Activated naive CD4-positive, alpha-beta T cell treated with anti-CD3 and anti-CD28 coated beads, Interleukin-2, amount 50 U/mL, for 72 hours (primary cell): ENCODE results near the gene CTNS. TPM values are rescaled to one million over a fixed set of nuclear protein-coding genes. Genes with fewer than 3 reads are reported as not detected.

Experiments used
- ATAC-seq, 2 donors: fragments of 150-1000 bp; cut with Tn5 transposase; 2 replicates each; pipeline ENCODE4 v1.10.0; 2021; ENCODE audit warnings: mild to moderate bottlenecking in 2 of 2, moderate library complexity in 2 of 2
- DNase-seq, 2 donors: peaks; one replicate each; pipeline ENCODE4 v3.0.0; 2021 to 2022; ENCODE audit warnings: low spot score in 2 of 2
- H3K27ac Mint-ChIP-seq, 2 donors: one replicate each; pipeline ENCODE4 v1.8.0; 2022; ENCODE audit warnings: mild to moderate bottlenecking in 2 of 2, mixed read lengths in 2 of 2
- H3K36me3 Mint-ChIP-seq, 2 donors: one replicate each; pipeline ENCODE4 v1.8.0; 2022; ENCODE audit warnings: mixed read lengths in 2 of 2
- H3K9me3 Mint-ChIP-seq, 2 donors: one replicate each; pipeline ENCODE4 v1.8.0; 2022; ENCODE audit warnings: mixed read lengths in 2 of 2
- total RNA-seq, 2 donors: library from RNA; stranded (reverse); gene quantifications; one replicate each; pipeline ENCODE4 v1.2.3, GENCODE V29; 2022

CTNS gene
- 1 to 10 TPM; 4.9 to 8.7 TPM for total RNA-seq

DNA sequence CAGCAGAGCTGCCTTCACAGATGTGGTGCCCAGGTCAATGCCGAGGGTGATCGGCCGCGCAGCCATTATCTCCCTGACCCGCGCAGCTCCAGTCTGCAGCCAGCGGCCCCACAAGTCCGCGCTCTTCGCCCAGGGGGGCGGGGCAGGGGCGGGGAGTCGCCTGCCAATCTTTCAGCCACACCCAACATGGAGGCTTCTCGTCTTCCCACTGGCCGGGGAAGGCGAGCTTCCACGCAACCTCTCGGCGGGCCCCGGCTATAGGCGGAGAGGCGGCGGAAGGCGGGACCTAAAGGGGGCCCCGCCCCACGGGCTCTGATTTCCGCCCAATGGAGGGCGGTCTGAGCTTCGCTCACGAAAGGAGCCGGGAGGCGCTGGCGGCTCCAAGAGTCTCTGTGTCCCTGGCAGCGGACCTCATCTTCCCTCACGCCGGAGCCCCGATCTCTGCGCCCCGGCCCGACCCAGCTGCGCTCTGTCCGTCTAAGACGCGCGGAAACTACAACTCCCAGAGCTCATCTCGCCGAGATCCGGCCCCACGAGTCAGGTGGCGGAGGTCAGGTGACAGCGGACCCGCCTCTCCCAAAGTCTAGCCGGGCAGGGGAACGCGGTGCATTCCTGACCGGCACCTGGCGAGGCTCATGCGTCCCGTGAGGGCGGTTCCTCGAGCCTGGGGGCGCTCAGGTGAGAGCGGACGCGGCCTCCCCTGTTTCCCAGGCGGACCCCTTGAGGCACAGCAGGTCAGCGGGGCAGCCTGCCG, at the start of gene CTNS, which contains the start of gene SHPK:
Gene CTNS (plus strand): TSS at position 607 of the 754 bp plus-strand sequence. CDS start 3,447 bp downstream, outside the sequence.
Gene SHPK (minus strand): TSS at position 97 of the 754 bp plus-strand sequence. CDS start 31 bp downstream, at position 66.
- Mint-ChIP-seq H3K36me3 (no peaks in the 10 kb centered on the region), H3K9me3 (no peaks in the 10 kb centered on the region), H3K27ac (peak within 1 kb of the TSS; percentile 94 to 99)
- ATAC-seq (peak; percentile 95 to 97), DNase-seq (peak; percentile 96 to 97)

DNA sequence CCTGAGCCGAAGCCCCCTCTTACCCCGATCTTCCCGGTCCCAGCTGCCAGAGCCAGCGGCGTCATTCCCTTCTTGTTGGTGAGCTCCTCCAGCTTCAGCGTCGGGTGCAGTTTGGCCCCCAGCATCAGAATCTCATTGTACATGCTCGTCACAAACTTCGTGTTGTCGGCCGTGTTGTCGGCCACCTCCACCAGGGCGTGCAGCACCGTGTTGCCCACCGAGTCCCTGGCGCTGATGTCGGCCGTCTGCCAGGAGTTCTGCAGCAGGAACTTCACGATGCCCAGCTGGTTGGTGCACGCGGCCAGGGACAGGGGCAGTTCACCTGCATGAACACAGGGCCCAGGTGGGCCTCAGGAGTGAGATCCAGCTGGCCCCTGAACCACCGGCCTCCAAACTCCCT, 46.8 kb upstream of the CTNS start:
- Mint-ChIP-seq H3K9me3 (no peaks in the 10 kb centered on the region), H3K36me3 (peaks cover 0 to 5% of the 10 kb centered on the region in 2 donors), H3K27ac (no peak overlapping the region)
- DNase-seq (no peak), ATAC-seq (no peak)

DNA sequence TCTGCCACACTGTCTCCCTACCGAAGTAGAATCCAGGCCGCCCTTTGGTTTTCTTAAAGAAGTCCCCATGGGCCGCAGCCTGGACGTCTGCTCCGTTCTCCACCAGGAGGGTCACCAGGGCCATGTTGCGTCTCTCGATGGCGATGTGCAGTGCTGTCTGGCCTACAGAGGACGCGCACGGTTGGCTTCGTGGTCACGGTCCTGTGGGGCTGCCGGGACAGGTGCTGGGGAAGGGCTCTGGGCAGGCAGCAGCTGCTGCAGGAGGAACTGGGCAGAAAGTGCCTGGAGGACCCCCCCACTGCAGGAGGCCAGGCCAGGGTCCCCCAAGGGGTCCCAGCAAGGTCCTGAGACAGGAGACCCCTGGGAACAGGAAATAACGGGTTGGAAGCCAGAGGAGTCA, 46.3 kb upstream of the CTNS start:
- peaks cover 0 to 5% of the 10 kb centered on the region in 2 donors for H3K36me3 Mint-ChIP-seq
- no peak for ATAC-seq
- no peaks in the 10 kb centered on the region for H3K9me3 Mint-ChIP-seq
- DNase-seq: no peak
- no peak overlapping the region for H3K27ac Mint-ChIP-seq

- peaks cover 0 to 5% of the 10 kb centered on the region in 2 donors for H3K36me3 Mint-ChIP-seq
- no peak overlapping the region for H3K27ac Mint-ChIP-seq
- ATAC-seq (no peak), DNase-seq (no peak)
- no peaks in the 10 kb centered on the region for H3K9me3 Mint-ChIP-seq
Measured at GRCh38 chr17:3590768-3591167, 45.8 kb upstream of the CTNS start.

DNA sequence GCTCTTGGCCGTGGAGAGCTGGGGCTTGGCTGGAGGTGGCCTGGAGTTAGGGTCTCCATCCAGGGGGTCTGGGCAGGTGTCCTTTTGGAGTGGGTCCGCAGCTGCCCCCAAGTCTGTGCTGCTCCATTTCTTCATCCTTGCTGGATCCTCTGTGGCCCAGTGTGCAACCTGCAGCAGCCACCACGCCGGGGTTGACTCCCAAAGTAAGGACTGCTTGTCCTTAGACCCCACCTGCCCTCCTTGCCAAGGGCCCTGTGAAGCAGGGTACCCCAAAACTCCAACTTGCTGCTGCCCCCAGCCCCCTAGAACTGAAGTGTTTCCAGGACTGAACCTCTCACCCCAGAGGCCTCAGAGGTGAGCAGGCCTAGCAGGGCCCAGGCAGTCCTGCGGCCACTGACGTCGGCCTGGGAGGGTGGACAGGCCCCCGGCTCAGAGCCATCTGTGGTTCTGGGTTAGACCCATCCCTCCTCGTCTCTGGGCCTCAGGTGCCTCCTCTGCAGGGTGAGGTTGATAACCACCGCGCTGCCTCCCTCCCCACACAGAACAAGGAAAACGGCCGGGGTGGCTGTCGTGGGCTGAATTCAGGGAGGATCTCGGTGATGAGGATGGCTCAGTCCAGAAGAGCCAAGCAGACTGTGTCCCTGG, 44.2 kb upstream of the CTNS start:
- no peaks in the 10 kb centered on the region for H3K9me3 Mint-ChIP-seq
- DNase-seq: no peak

GRCh38 chr17:3593384-3593783, 43.2 kb upstream of the CTNS start:
- DNase-seq: no peak
- Mint-ChIP-seq H3K27ac (peak overlapping the region in 1 of 2 donors; percentile 70), H3K9me3 (no peaks in the 10 kb centered on the region), H3K36me3 (peaks cover 0 to 5% of the 10 kb centered on the region in 2 donors)
- ATAC-seq: no peak

More for the DNA sequence above, 44.2 kb upstream of the CTNS start:
- Mint-ChIP-seq H3K36me3 (peaks cover 0 to 5% of the 10 kb centered on the region in 2 donors), H3K27ac (no peak overlapping the region)
- ATAC-seq: no peak

GRCh38 chr17:3594051-3594800, 42.3 kb upstream of the CTNS start:
- no peaks in the 10 kb centered on the region for H3K9me3 Mint-ChIP-seq
- ATAC-seq (no peak), DNase-seq (no peak)
- H3K27ac Mint-ChIP-seq: peak overlapping the region in 1 of 2 donors; percentile 61
- H3K36me3 Mint-ChIP-seq: peaks cover 0 to 5% of the 10 kb centered on the region in 2 donors

- ATAC-seq: no peak
- Mint-ChIP-seq H3K27ac (no peak overlapping the region), H3K36me3 (peaks cover 0 to under 1% of the 10 kb centered on the region in 2 donors), H3K9me3 (no peaks in the 10 kb centered on the region)
- DNase-seq: no peak
Measured at GRCh38 chr17:3594976-3595375, 41.6 kb upstream of the CTNS start.

DNA sequence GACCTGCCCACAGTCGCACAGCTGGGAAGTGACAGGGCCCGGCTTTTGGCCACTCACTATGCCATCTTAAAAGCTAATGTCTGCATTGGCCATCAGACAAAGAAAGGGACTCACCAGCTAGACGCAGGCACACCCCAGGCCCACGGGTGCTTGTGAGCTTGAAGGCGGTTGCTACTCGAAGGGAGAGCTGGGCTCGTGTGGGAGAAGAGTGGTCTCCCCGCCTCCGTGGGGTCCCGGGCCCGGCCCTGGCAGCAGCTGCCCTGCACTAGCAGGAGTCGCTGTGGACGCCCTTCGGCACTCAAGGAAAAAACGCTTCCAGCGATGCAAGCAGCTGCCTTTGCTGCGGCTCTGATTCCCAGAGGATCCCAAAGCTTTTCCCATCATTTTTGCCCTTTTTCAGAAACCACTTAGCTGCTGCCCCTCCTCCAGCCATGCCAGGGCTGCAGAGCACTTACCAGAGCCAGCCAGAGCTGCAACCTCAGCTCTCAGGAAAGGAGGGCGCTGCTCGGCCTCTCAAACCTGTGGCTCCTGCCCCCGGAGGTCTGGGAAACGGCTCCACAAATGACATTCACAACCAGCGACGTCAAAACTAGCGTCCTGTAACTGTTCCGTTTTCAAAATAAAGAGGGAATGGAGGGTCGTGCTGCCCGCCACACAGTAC, 39.6 kb upstream of the CTNS start:
- Mint-ChIP-seq H3K9me3 (no peaks in the 10 kb centered on the region), H3K36me3 (no peaks in the 10 kb centered on the region)

DNA sequence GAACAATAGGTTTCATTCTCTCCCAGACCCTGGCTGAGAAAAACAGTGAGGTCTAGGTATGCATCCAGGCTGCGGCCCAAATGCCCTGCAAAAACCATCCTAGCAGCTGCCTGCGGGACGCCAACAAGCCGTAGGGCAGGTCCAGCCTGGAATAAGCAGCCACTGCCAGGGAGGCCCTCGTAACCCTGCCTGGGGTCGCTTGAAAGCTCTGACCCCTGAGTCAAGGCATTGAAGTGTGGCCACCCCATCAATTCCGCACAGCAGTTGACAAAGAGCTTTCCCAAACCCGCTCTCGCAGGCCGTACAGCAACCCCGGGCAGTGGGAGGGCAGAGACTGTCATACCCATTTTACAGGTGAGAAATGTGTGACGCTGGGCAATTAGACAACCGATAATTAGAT, 38.5 kb upstream of the CTNS start:
- Mint-ChIP-seq H3K27ac (no peak overlapping the region), H3K36me3 (no peaks in the 10 kb centered on the region), H3K9me3 (no peaks in the 10 kb centered on the region)
- ATAC-seq (no peak), DNase-seq (no peak)

More for the DNA sequence above, 39.6 kb upstream of the CTNS start:
- no peak for ATAC-seq
- DNase-seq: no peak
- H3K27ac Mint-ChIP-seq: no peak overlapping the region

DNA sequence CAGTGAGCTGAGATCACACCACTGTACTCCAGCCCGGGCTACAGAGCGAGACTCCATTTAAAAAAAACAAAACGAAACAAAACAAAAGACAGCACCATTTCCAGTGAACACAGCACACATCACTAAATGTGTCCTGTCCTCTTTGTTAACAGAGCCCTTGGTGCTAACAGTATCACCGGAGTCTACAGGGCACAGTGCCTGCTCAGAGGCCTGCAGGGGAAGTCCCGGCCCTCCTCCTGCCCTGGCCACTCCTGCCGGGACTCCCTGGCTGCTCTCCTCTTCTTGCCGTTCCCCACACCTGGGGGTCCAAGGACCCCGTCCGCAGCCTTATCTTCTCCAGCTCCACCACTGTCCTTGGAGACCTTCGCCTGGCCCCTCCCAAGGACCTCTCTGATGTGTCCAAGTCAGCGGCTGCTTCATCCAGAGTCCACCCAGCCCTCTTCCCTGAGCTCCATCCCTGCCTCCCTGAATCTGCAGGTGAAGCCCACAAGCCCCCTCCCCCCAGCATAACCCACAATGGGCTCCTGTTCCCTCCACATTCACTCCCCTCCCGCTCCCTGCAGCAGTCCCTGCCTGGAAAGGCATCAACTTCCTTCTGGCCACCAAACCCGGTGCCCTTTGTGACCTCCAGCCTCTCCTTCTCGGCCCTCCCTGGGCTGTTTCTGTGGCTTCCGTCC, 35.9 kb upstream of the CTNS start:
- Mint-ChIP-seq H3K36me3 (no peaks in the 10 kb centered on the region), H3K9me3 (no peaks in the 10 kb centered on the region), H3K27ac (peak overlapping the region in 1 of 2 donors; percentile 42)
- DNase-seq (no peak), ATAC-seq (no peak)

DNA sequence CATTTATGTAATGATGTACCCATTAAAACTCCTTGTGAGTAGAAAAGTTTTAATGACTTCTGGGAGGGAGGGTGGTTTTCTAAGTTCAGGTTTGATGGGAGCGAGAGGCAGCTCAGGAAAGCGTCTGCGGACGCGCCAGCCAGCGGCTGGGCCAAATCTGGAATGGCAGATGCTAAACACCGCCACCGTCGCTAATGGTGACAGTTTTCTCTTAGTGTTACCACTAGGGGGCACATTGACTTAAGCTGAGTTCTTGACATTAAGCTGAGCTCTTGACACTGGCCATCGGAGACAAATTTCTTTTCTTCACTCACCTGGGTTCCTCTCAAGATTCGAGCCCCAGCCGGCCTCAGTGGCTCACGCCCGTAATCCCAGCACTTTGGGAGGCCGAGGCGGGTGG, 34.1 kb upstream of the CTNS start:
- Mint-ChIP-seq H3K27ac (no peak overlapping the region), H3K36me3 (no peaks in the 10 kb centered on the region), H3K9me3 (no peaks in the 10 kb centered on the region)
- DNase-seq: peak in 1 of 2 donors; percentile 34
- peak in 1 of 2 donors; percentile 56 for ATAC-seq

DNA sequence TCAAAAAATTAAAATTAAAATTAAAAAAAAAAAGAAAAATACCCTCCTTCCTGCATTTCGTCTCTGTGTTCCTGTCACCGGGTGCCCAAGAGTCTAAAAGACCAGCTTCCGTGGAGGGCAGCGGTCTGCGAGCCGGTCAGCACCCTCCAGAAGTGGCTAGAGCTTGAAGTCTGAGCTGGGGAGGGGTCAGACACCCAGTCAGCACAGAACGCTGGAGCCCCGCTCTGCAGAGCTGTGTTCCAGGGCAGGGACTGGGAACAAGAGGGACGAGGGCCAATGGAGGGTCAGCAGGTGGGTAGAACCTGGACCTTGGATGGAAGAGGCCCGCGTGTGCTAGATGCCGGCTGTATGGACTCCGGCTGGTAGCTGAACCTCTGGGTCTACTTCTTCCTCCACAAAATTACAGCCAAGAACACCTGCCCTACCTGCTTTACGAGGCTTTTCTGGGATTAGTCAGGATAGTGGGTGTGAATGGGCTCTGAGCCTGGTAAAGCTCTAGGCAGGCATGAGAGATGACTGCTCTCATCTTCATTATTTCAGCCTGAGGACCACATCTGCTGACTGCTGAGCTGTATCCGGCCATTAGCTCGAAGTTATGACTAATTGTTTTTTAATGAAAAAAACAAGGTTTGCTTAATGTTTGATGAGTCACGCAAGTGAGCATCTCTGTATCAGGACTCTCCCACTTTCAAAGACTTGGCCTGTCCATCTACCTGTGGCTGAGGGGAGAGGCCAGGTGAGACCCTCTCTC, 33.3 kb upstream of the CTNS start:
- ATAC-seq (no peak), DNase-seq (no peak)
- Mint-ChIP-seq H3K36me3 (no peaks in the 10 kb centered on the region), H3K9me3 (no peaks in the 10 kb centered on the region), H3K27ac (peak overlapping the region; percentile 36 to 57)

DNA sequence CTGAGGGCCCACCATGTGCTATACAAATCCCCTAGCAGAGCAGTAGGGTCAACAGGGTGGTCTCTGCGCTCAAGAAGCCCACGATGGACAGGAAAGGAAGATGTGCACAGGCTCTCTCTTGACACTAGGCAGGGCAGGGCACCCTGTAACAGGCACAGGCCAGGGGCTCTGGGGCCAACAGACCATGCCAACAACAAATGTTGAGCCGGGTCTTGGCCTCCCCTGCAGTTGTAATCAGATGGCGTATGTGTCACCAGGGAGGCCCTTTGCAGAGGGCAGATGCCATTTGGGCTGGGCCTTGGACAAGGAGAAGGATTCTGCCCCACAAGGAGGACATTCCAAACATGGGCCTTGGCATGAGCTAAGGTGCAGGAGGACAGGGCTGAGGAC, 32.7 kb upstream of the CTNS start:
- Mint-ChIP-seq H3K9me3 (no peaks in the 10 kb centered on the region), H3K27ac (peak overlapping the region; percentile 10 to 57), H3K36me3 (no peaks in the 10 kb centered on the region)
- ATAC-seq (no peak), DNase-seq (no peak)

GRCh38 chr17:3609689-3610088, 26.9 kb upstream of the CTNS start:
- Mint-ChIP-seq H3K27ac (no peak overlapping the region), H3K36me3 (no peaks in the 10 kb centered on the region), H3K9me3 (no peaks in the 10 kb centered on the region)
- DNase-seq (no peak), ATAC-seq (no peak)
